GM12878 (cell line): ENCODE measurements around the gene C1QTNF9B. TPM values are rescaled to one million over a fixed set of nuclear protein-coding genes. Genes with fewer than 3 reads are reported as not detected.
"Not testable (repeated sequence)": the region's sequence is repeated elsewhere in the genome, so short reads cannot be mapped to it uniquely, and the experiment has no call there.

Experiments
- ATAC-seq: fragments of 200-7000 bp; cut with Tn5 transposase; 3 replicates; pipeline ENCODE4 v1.9.1; 2020; ENCODE audit warnings: mild to moderate bottlenecking, moderate library complexity
- BruUV-seq: library from RNA; stranded (reverse); fragments of 400-500 nt; replicated peaks from 2 replicates; lab custom pipeline; 2021; lab: Mats Ljungman, UMichigan
- CTCF ChIA-PET: fragments of 300-600 bp; sonication (Branson Sonifier 250); formaldehyde crosslinking; extraction: SDS; loops from one replicate; lab custom pipeline; 2021; ENCODE audit warnings: inconsistent platforms; lab: Yijun Ruan, JAX
- POLR2A ChIA-PET: fragments of 350-600 bp; formaldehyde crosslinking; extraction: SDS; loops from one replicate; lab custom pipeline; 2021; ENCODE audit warnings: inconsistent platforms; lab: Charles Lee
- RAD21 ChIA-PET: fragments of 300-600 bp; sonication (Branson Sonifier 250); formaldehyde crosslinking; loops from one replicate; lab custom pipeline; 2023; ENCODE audit warnings: antibody characterized with exemption; ENCODE audit not compliant: unreplicated experiment; lab: Charles Lee
- SMC1A ChIA-PET: fragments of 300-600 bp; sonication (Branson Sonifier 250); formaldehyde crosslinking; loops from one replicate; lab custom pipeline; 2023; ENCODE audit not compliant: unreplicated experiment, uncharacterized antibody; lab: Charles Lee
- DNase-seq: peaks from one replicate; pipeline ENCODE4 v3.0.0-alpha.2; 2011; ENCODE audit warnings: low read depth, low spot score
- FAIRE-seq: peaks from 3 replicates; lab custom pipeline; 2011; peaks lifted over from hg19 to GRCh38; lab: Jason Lieb, UNC
- H2AFZ ChIP-seq: 2 replicates; pipeline ENCODE4 v1.6.0; 2011; ENCODE audit warnings: low read depth, low read length, control low read depth; ENCODE audit not compliant: control insufficient read depth
- H3K27ac ChIP-seq: 2 replicates; pipeline ENCODE4 v1.5.1; 2011; ENCODE audit warnings: control low read depth; ENCODE audit not compliant: control insufficient read depth, insufficient read depth
- H3K27me3 ChIP-seq, 2 experiments: replicated peaks in 1 of 2; 2 replicates each; pipeline versions ENCODE4 v1.6.0 to v1.6.1; 2011; ENCODE audit warnings: low read length in 1 of 2; ENCODE audit not compliant: control insufficient read depth in 2 of 2, insufficient read depth in 2 of 2
- H3K36me3 ChIP-seq, 2 experiments: 2 replicates each; pipeline ENCODE4 v1.5.1; 2011; ENCODE audit warnings: low read length in 1 of 2; ENCODE audit not compliant: control insufficient read depth in 2 of 2, insufficient read depth in 2 of 2
- H3K4me1 ChIP-seq: 2 replicates; pipeline ENCODE4 v1.6.1; 2011; ENCODE audit warnings: mild to moderate bottlenecking, low read length, moderate library complexity, mixed read lengths; ENCODE audit not compliant: control insufficient read depth, insufficient read depth
- H3K4me2 ChIP-seq: 2 replicates; pipeline ENCODE4 v1.6.0; 2011; ENCODE audit warnings: control low read depth; ENCODE audit not compliant: control insufficient read depth, insufficient read depth
- H3K4me3 ChIP-seq: fragments of 200-600 bp; sonication (generic); 2 replicates; pipeline ENCODE4 v1.5.1; 2016
- H3K79me2 ChIP-seq: 2 replicates; pipeline ENCODE4 v1.6.0; 2011; ENCODE audit warnings: low read length; ENCODE audit not compliant: control insufficient read depth, insufficient read depth
- H3K9ac ChIP-seq: 2 replicates; pipeline ENCODE4 v1.8.0; 2011; ENCODE audit warnings: low read length, control low read depth, mixed read lengths; ENCODE audit not compliant: control insufficient read depth, insufficient read depth
- H3K9me3 ChIP-seq: replicated peaks from 3 replicates; pipeline ENCODE4 v1.5.1; 2011; ENCODE audit warnings: mild to moderate bottlenecking, low read length; ENCODE audit not compliant: control insufficient read depth, insufficient read depth
- H4K20me1 ChIP-seq: 2 replicates; pipeline ENCODE4 v1.6.0; 2011; ENCODE audit not compliant: control insufficient read depth, insufficient read depth
- ETV6 ChIP-seq, 2 experiments: fragments of 450-650 bp in 1 of 2; IDR thresholded peaks in 1 of 2; conservative IDR thresholded peaks in 1 of 2; 2 replicates each; pipeline ENCODE4 v1.6.1; 2014; ENCODE audit warnings: antibody characterized with exemption in 1 of 2, borderline replicate concordance in 1 of 2, low read depth in 1 of 2, mild to moderate bottlenecking in 1 of 2, moderate library complexity in 1 of 2
- FOS ChIP-seq: IDR thresholded peaks from 3 replicates; pipeline ENCODE4 v1.6.1; 2011; ENCODE audit warnings: borderline replicate concordance; ENCODE audit not compliant: insufficient read length; ENCODE audit errors: extremely low read depth
- GABPA ChIP-seq: IDR thresholded peaks from 2 replicates; pipeline ENCODE4 v1.6.1; 2014; ENCODE audit warnings: antibody characterized with exemption, low read depth, mild to moderate bottlenecking, inconsistent platforms
- IKZF2 ChIP-seq, 2 experiments: fragments of 450-650 bp; IDR thresholded peaks; 2 replicates each; pipeline ENCODE4 v1.6.1; 2017; ENCODE audit warnings: mild to moderate bottlenecking in 2 of 2, moderate library complexity in 2 of 2
- POLR2A ChIP-seq: IDR thresholded peaks from 2 replicates; pipeline ENCODE4 v1.6.1; 2011; ENCODE audit warnings: low read depth, mild to moderate bottlenecking, low read length
- POLR2AphosphoS5 ChIP-seq: IDR thresholded peaks from 2 replicates; pipeline ENCODE4 v1.6.1; 2011; ENCODE audit warnings: mild to moderate bottlenecking, low read length, inconsistent platforms
- RELA ChIP-seq: fragments of 450-650 bp; IDR thresholded peaks from 2 replicates; pipeline ENCODE4 v1.8.0; 2014; ENCODE audit warnings: borderline replicate concordance; ENCODE audit not compliant: partially characterized antibody
- RUNX3 ChIP-seq: IDR thresholded peaks from 2 replicates; pipeline ENCODE4 v1.6.1; 2012; ENCODE audit warnings: low read length, inconsistent platforms
- SMAD1 ChIP-seq: fragments of 450-650 bp; IDR thresholded peaks from 2 replicates; pipeline ENCODE4 v1.6.1; 2018; ENCODE audit warnings: mild to moderate bottlenecking, low read depth; ENCODE audit not compliant: partially characterized antibody
- ZNF207 ChIP-seq: fragments of 450-650 bp; IDR thresholded peaks from 2 replicates; pipeline ENCODE4 v1.6.1; 2014; ENCODE audit warnings: antibody characterized with exemption, mild to moderate bottlenecking, borderline replicate concordance
- ZNF622 ChIP-seq: fragments of 450-650 bp; IDR thresholded peaks from 2 replicates; pipeline ENCODE4 v1.6.1; 2017; ENCODE audit warnings: mild to moderate bottlenecking, inconsistent platforms
- WGBS: methylation state at CpG from one replicate; pipeline ENCODE4 v1.1.6; 2016; ENCODE audit warnings: low lambda C conversion rate; ENCODE audit not compliant: insufficient replicate concordance, insufficient coverage; ENCODE audit errors: missing lambda C conversion rate; 5-methylcytosine and 5-hydroxymethylcytosine counted together
- in situ Hi-C: fragments of 300-500 bp; cut with MboI; formaldehyde crosslinking; loops from 9 replicates; pipeline ENCODE4 v1.14.3; 2018; ENCODE audit warnings: mixed read lengths
- intact Hi-C: fragments of 100-400 bp; cut with micrococcal nuclease; formaldehyde crosslinking; loops from one replicate; pipeline ENCODE4 v1.14.2; 2022; ENCODE audit not compliant: unreplicated experiment
- polyA plus RNA-seq, 11 experiments: library from polyadenylated mRNA; depleted of rRNA in 4 of 11; unstranded in 6 of 11; stranded (reverse) in 5 of 11; fragments of >200 nt; fragmentation: Nextera tagmentation in 4 of 11; fragmentation: Illumina TruSeq in 1 of 11; extraction: Ambion mirVana in 4 of 11; extraction: Trizol in 1 of 11; gene quantifications; 1 replicate in 1 of 11; 2 replicates in 10 of 11; pipeline versions ENCODE4 v1.2.1 to v1.2.3, GENCODE V29; 2011 to 2016; ENCODE audit warnings: inconsistent platforms in 2 of 11, missing spikeins in 2 of 11, low read depth in 1 of 11
- total RNA-seq, 4 experiments: library from RNA; depleted of rRNA in 3 of 4; stranded (reverse); fragments of >200 nt in 3 of 4; fragmentation: Illumina TruSeq in 1 of 4; extraction: Trizol in 1 of 4; gene quantifications; 2 replicates each; pipeline versions ENCODE4 v1.2.1 to v1.2.3, GENCODE V29; 2013 to 2021
- TF ChIP-seq, protein P1 (sequence below): fragments of 450-650 bp; IDR thresholded peaks from 2 replicates; pipeline ENCODE4 v1.6.1; 2016; ENCODE audit warnings: mild to moderate bottlenecking
- TF ChIP-seq, protein P2 (sequence below): IDR thresholded peaks from 2 replicates; pipeline ENCODE4 v1.6.1; 2012; ENCODE audit warnings: low read depth, low read length, improper control_type of control experiment
- TF ChIP-seq, protein P3 (sequence below): fragments of 450-650 bp; IDR thresholded peaks from 2 replicates; pipeline ENCODE4 v1.6.1; 2017; ENCODE audit warnings: mild to moderate bottlenecking

C1QTNF9B gene
- total and polyA plus RNA-seq, 10 of the 15 experiments (the other 5 are each of a cell fraction or from before 2014, with no cell fraction given): 0.10 to 0.48 (median 0.32) TPM; not detected in 6

DNA sequence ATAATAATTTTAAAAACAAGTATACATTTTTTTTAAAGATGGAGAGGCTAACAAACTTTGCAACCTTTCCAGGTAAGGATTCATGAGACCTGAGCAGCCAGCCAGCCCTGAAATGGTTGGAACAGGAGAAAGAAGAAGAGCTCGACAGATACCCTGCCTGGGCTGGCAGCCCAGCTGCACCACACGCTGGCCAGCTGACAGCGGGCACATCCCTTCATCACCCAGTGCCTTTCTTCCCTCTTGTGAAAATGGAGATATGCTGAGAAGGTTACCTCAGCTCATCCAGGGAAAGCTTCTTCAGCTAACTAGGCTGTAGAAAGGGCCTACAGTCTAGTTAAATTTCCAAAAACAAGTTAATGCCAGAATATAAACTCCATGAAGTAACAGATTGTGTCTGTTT lies 12.9 kb downstream of the C1QTNF9B start:
- DNase-seq, POLR2A ChIA-PET, intact Hi-C loops, ATAC-seq, H3K4me3 ChIP-seq, RAD21 ChIA-PET, BruUV-seq, H3K36me3 ChIP-seq, SMC1A ChIA-PET, H4K20me1 ChIP-seq, FAIRE-seq, H3K27ac ChIP-seq, H3K4me2 ChIP-seq, H2AFZ ChIP-seq, H3K27me3 ChIP-seq, H3K9ac ChIP-seq, H3K9me3 ChIP-seq, in situ Hi-C loops, H3K4me1 ChIP-seq: not testable (repeated sequence)
- peaks cover 12% of the 10 kb centered on the region for H3K79me2 ChIP-seq
- CTCF ChIA-PET: interaction anchor here (1.0 kb wide), 1 partner anchor 33 kb away, joined by 4 read pairs; no protein-coding TSS in a partner anchor
- WGBS: 100% methylated on average over 2 of the region's 3 CpGs

DNA sequence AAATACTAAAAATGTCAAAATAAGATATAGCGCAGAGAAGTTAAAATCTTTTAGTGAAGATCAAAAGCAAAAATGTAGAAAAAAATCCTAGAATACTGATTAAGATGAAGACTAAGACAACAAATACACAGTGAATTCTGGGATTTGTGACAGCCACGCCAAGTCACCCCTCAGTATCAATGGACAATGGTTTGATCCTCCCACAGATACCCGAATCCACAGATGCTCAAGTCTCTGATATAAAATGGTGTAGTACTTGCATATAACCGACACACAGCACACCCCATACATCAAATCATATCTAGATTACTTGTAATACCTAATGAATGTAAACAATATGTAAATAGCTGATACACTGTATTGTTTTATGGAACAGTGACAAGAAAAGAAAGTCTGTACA lies 14.0 kb downstream of the C1QTNF9B start:
- no peak overlapping the region for H3K27ac ChIP-seq
- ChIA-PET SMC1A (no interaction called here), RAD21 (no interaction called here), CTCF (no interaction called here), POLR2A (no interaction called here)
- no TSS peak for BruUV-seq
- H3K9me3 ChIP-seq: no peaks in the 10 kb centered on the region
- no peak overlapping the region for H2AFZ ChIP-seq
- no peak overlapping the region for H3K9ac ChIP-seq
- ATAC-seq (no peak), DNase-seq (no peak), FAIRE-seq (no peak)
- 99% methylated on average over 4 of the region's 4 CpGs for WGBS
- intact Hi-C loops (no loop called here), in situ Hi-C loops (no loop called here)
- peaks cover 0 to 2% of the 10 kb centered on the region in 2 experiments; a peak in 2 of 4 replicates for H3K36me3 ChIP-seq
- no peaks in the 10 kb centered on the region for H3K4me1 ChIP-seq
- H3K27me3 ChIP-seq: no peaks in the 10 kb centered on the region
- H4K20me1 ChIP-seq: no peaks in the 10 kb centered on the region
- no peak overlapping the region for H3K4me3 ChIP-seq
- no peak overlapping the region for H3K4me2 ChIP-seq
- peaks cover 3% of the 10 kb centered on the region for H3K79me2 ChIP-seq
- TF ChIP-seq ZNF207 (no peak), ETV6 (conservative IDR thresholded peaks at IDR 0.05 in 1 of 2, IDR thresholded peaks at IDR 0.05 in 1 of 2; ENCODE audit: borderline replicate concordance in 1 of 2, low read depth in 1 of 2) (no peak), RELA (no peak), RUNX3 (no peak), POLR2AphosphoS5 (no peak), POLR2A (no peak), GABPA (no peak), SMAD1 (no peak), IKZF2 (IDR thresholded peaks at IDR 0.05) (no peak), FOS (no peak), ZNF622 (no peak)
- TF ChIP-seq, protein P1, sequence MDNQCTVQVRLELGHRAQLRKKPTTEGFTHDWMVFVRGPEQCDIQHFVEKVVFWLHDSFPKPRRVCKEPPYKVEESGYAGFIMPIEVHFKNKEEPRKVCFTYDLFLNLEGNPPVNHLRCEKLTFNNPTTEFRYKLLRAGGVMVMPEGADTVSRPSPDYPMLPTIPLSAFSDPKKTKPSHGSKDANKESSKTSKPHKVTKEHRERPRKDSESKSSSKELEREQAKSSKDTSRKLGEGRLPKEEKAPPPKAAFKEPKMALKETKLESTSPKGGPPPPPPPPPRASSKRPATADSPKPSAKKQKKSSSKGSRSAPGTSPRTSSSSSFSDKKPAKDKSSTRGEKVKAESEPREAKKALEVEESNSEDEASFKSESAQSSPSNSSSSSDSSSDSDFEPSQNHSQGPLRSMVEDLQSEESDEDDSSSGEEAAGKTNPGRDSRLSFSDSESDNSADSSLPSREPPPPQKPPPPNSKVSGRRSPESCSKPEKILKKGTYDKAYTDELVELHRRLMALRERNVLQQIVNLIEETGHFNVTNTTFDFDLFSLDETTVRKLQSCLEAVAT: no peak
- TF ChIP-seq, protein P2, sequence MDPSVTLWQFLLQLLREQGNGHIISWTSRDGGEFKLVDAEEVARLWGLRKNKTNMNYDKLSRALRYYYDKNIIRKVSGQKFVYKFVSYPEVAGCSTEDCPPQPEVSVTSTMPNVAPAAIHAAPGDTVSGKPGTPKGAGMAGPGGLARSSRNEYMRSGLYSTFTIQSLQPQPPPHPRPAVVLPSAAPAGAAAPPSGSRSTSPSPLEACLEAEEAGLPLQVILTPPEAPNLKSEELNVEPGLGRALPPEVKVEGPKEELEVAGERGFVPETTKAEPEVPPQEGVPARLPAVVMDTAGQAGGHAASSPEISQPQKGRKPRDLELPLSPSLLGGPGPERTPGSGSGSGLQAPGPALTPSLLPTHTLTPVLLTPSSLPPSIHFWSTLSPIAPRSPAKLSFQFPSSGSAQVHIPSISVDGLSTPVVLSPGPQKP: no peak
- TF ChIP-seq, protein P3, sequence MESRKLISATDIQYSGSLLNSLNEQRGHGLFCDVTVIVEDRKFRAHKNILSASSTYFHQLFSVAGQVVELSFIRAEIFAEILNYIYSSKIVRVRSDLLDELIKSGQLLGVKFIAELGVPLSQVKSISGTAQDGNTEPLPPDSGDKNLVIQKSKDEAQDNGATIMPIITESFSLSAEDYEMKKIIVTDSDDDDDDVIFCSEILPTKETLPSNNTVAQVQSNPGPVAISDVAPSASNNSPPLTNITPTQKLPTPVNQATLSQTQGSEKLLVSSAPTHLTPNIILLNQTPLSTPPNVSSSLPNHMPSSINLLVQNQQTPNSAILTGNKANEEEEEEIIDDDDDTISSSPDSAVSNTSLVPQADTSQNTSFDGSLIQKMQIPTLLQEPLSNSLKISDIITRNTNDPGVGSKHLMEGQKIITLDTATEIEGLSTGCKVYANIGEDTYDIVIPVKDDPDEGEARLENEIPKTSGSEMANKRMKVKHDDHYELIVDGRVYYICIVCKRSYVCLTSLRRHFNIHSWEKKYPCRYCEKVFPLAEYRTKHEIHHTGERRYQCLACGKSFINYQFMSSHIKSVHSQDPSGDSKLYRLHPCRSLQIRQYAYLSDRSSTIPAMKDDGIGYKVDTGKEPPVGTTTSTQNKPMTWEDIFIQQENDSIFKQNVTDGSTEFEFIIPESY: no peak
